ENCODE results near the gene E2F7.

- TF ChIP-seq CTCF (IDR thresholded peaks at IDR 0.05; ENCODE audit: insufficient read depth, low read depth, low read length) (no peak), EZH2 (IDR thresholded peaks at IDR 0.05; ENCODE audit: insufficient read depth, low read length) (no peak)
Observed at GRCh38 chr12:76998908-76999556, 66.3 kb downstream of the E2F7 start.
